ENCODE results near the gene EIF2B4. TPM values are rescaled to one million over a fixed set of nuclear protein-coding genes. Genes with fewer than 3 reads are reported as not detected.

Gene EIF2B4
- total and polyA plus RNA-seq, 2 experiments from 2014 or later = 51.4 to 64.0 TPM

- H3K4me1 Mint-ChIP-seq = peaks cover 10% of the 10 kb centered on the region
- H3K4me3 ChIP-seq = peak within 1 kb of the TSS; percentile 99
- no peaks in the 10 kb centered on the region for H3K9me2 ChIP-seq (ENCODE audit: insufficient read depth)
- no peaks in the 10 kb centered on the region for H3K9me3 Mint-ChIP-seq
- no peaks in the 10 kb centered on the region for H3K27me3 ChIP-seq (ENCODE audit: insufficient read depth)
- peak within 1 kb of the TSS; percentile 98 for H3K4me3 Mint-ChIP-seq
- H3K4me2 ChIP-seq = peak within 1 kb of the TSS; percentile 99
- H3K4me1 ChIP-seq (ENCODE audit: insufficient read depth) = peaks cover 14% of the 10 kb centered on the region
- peak within 1 kb of the TSS; percentile 99 for H2AFZ ChIP-seq
- peaks cover 10% of the 10 kb centered on the region for H3K36me3 ChIP-seq (ENCODE audit: insufficient read depth)
- H3F3A ChIP-seq (replicated peaks; ENCODE audit: low read depth) = peaks cover 21% of the 10 kb centered on the region; the same call in 1 of the 2 replicates
- H3K27ac Mint-ChIP-seq = peak within 1 kb of the TSS; percentile 99
- peak; percentile 98 for DNase-seq (ENCODE audit: low spot score)
- TF ChIP-seq CTCF (conservative IDR thresholded peaks at IDR 0.05; ENCODE audit: low read depth in 2 of 2) (no peak), POLR2AphosphoS5 (IDR thresholded peaks at IDR 0.05; ENCODE audit: low read depth) (peak; percentile 98), ETS1 (IDR thresholded peaks at IDR 0.05) (peak; percentile 77), EZH2 (IDR thresholded peaks at IDR 0.05; ENCODE audit: low read depth, unreplicated experiment) (no peak), JUNB (IDR thresholded peaks at IDR 0.05; ENCODE audit: unreplicated experiment) (no peak), CREB1 (CRISPR knock-in tag; IDR thresholded peaks at IDR 0.05; ENCODE audit: low read depth) (peak; percentile 56)
- peaks cover 5% of the 10 kb centered on the region for H3K79me2 ChIP-seq (replicated peaks; ENCODE audit: insufficient read depth)
- peak within 1 kb of the TSS; percentile 95 for H3K27ac ChIP-seq (ENCODE audit: low read depth)
- H3K27me3 Mint-ChIP-seq (ENCODE audit: insufficient read depth, low read depth, poor library complexity) = peaks cover 4% of the 10 kb centered on the region
- ATAC-seq = peak; percentile 91
- no peaks in the 10 kb centered on the region for H4K20me1 ChIP-seq (replicated peaks; ENCODE audit: insufficient read depth)
- H3K36me3 Mint-ChIP-seq (ENCODE audit: low read depth) = peaks cover 24% of the 10 kb centered on the region
Measured at GRCh38 chr2:27322766-27323595, 47.2 kb downstream of the EIF2B4 start, which contains the start of gene MPV17. TSS of gene MPV17 (minus strand) at chr2:27323097. CDS start at chr2:27322517, 580 bp downstream.

- no peaks in the 10 kb centered on the region for H3K9me3 Mint-ChIP-seq
- H3K27ac Mint-ChIP-seq = peak overlapping the region; percentile 99
- TF ChIP-seq REST (IDR thresholded peaks at IDR 0.05; ENCODE audit: unreplicated experiment) (no peak), EZH2phosphoT487 (IDR thresholded peaks at IDR 0.05; ENCODE audit: unreplicated experiment) (no peak), CREB1 (CRISPR knock-in tag; IDR thresholded peaks at IDR 0.05; ENCODE audit: low read depth) (no peak), ZNF114 (CRISPR knock-in tag; IDR thresholded peaks at IDR 0.05) (no peak), ETS1 (IDR thresholded peaks at IDR 0.05) (no peak), NANOG (IDR thresholded peaks at IDR 0.05; ENCODE audit: borderline replicate concordance) (no peak), JUNB (IDR thresholded peaks at IDR 0.05; ENCODE audit: unreplicated experiment) (no peak), ZNF331 (CRISPR knock-in tag; IDR thresholded peaks at IDR 0.05; ENCODE audit: low read depth) (no peak), POLR2AphosphoS5 (IDR thresholded peaks at IDR 0.05; ENCODE audit: low read depth) (no peak), EZH2 (IDR thresholded peaks at IDR 0.05; ENCODE audit: low read depth, unreplicated experiment) (no peak)
Measured at GRCh38 chr2:27322301-27322765, 47.8 kb downstream of the EIF2B4 start.

More at GRCh38 chr2:27322301-27322765, 47.8 kb downstream of the EIF2B4 start:
- Histone ChIP-seq H3K36me3 (ENCODE audit: insufficient read depth) (peaks cover 5% of the 10 kb centered on the region; the same call in 1 of the 2 replicates), H3K4me2 (peak overlapping the region; percentile 99), H3K79me2 (replicated peaks; ENCODE audit: insufficient read depth) (peaks cover 5% of the 10 kb centered on the region), H3K4me3 (peak overlapping the region; percentile 99), H2AFZ (peak overlapping the region; percentile 99; the same call in 1 of the 2 replicates), H3K9me2 (ENCODE audit: insufficient read depth) (no peaks in the 10 kb centered on the region), H4K20me1 (replicated peaks; ENCODE audit: insufficient read depth) (no peaks in the 10 kb centered on the region), H3K27ac (ENCODE audit: low read depth) (peak overlapping the region; percentile 90), H3F3A (replicated peaks; ENCODE audit: low read depth) (peaks cover 21% of the 10 kb centered on the region; the same call in 1 of the 2 replicates), H3K27me3 (ENCODE audit: insufficient read depth) (no peaks in the 10 kb centered on the region), H3K4me1 (ENCODE audit: insufficient read depth) (peaks cover 14% of the 10 kb centered on the region)
- H3K27me3 Mint-ChIP-seq (ENCODE audit: insufficient read depth, low read depth, poor library complexity) = peaks cover 4% of the 10 kb centered on the region
- DNase-seq (ENCODE audit: low spot score) (peak; percentile 26), ATAC-seq (peak; percentile 2; the same call in 2 of the 3 replicates)
- H3K36me3 Mint-ChIP-seq (ENCODE audit: low read depth) = peaks cover 19% of the 10 kb centered on the region
- peaks cover 10% of the 10 kb centered on the region for H3K4me1 Mint-ChIP-seq
- peak overlapping the region; percentile 98 for H3K4me3 Mint-ChIP-seq

Data from GM23338 (cell line).